ENCODE data around the gene ARID5B. TPM values are rescaled to one million over a fixed set of nuclear protein-coding genes. Genes with fewer than 3 reads are reported as not detected.

ARID5B gene
- total RNA-seq, 1 experiment from 2014 or later, result 2.3 TPM

DNA sequence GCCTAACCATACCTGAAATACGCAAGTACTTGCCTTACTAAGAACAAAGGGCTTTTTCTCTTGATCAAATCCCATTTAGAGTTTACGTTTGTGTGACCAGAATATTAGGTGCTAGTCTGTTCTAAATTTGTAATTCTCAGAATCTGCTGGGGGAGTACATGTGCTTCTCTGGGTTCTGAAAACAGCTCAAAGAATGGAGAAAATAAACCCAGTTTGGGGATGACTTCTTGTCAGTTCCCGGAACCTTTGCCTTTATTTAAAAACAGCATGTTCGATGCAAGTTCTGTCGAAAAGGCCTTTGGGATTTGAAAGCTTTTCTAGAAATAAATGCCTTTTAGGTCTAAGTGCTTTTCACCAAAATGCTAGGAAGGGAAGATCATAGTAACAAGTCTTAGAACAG, 147.0 kb downstream of the ARID5B start (continued):
- TF ChIP-seq, protein P1, sequence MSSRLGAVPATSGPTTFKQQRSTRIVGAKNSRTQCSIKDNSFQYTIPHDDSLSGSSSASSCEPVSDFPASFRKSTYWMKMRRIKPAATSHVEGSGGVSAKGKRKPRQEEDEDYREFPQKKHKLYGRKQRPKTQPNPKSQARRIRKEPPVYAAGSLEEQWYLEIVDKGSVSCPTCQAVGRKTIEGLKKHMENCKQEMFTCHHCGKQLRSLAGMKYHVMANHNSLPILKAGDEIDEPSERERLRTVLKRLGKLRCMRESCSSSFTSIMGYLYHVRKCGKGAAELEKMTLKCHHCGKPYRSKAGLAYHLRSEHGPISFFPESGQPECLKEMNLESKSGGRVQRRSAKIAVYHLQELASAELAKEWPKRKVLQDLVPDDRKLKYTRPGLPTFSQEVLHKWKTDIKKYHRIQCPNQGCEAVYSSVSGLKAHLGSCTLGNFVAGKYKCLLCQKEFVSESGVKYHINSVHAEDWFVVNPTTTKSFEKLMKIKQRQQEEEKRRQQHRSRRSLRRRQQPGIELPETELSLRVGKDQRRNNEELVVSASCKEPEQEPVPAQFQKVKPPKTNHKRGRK (CRISPR knock-in tag; IDR thresholded peaks at IDR 0.05; ENCODE audit: borderline replicate concordance), result no peak
- no peak for TF ChIP-seq TEAD1 (CRISPR knock-in tag; IDR thresholded peaks at IDR 0.05)
- no peak for TF ChIP-seq ZBTB21 (CRISPR knock-in tag; IDR thresholded peaks at IDR 0.05; ENCODE audit: borderline replicate concordance)
- no peak for TF ChIP-seq NFYB (CRISPR knock-in tag; conservative IDR thresholded peaks at IDR 0.05; ENCODE audit: low read depth)
- TF ChIP-seq ATF1 (CRISPR knock-in tag; IDR thresholded peaks at IDR 0.05), result no peak

DNA sequence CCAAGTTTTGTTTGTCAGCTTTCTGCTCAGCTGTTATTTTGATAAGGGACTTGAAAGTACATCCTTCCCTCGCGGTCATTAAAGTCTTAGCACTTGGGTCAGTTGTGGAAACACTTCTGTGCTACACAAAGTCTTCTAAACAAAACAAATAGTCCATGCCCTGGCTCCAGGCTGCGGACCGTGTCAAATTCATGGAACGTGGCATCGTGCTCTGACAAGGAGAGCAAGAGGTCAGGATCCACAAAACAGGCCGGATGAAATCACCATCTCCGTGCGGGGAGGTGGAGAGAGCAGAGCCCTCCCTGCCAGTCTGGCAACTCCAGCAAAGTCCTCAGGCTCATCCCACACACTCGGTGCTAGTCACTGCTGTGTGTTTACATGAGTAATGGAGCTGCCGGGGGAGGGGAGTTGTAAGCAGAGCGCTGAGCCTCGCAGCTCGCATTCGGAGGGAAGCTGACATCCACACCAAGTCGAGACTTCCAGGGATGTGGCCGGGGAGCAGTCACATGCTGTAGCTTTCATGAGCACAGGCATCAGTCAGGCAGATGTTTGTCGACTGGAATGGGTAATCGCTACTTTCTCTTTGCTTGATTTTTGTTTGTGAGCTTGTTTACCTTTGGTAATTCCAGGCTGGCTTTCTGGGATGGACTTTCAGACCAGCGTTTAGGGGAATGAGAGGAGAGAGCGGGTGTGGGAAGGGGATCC, 147.6 kb downstream of the ARID5B start:
- ATAC-seq (peak; percentile 96), DNase-seq (ENCODE audit: low spot score) (peak; percentile 63)
- ChIA-PET POLR2A (interaction anchor here (0.9 to 1.7 kb wide), 2 partner anchors 9 to 12 kb away, joined by 4 to 7 read pairs; no protein-coding TSS in a partner anchor), CTCF (interaction anchor here (0.6 to 2.8 kb wide), 7 partner anchors 10 to 769 kb away, joined by 3 to 25 read pairs (median 4); no protein-coding TSS in a partner anchor)
- Mint-ChIP-seq H3K4me3 (peak overlapping the region; percentile 52), H3K4me1 (peaks cover 68% of the 10 kb centered on the region), H3K27ac (peak overlapping the region; percentile 66), H3K9me3 (peaks cover 8% of the 10 kb centered on the region; the same call in 1 of the 2 replicates), H3K27me3 (ENCODE audit: low read depth) (no peaks in the 10 kb centered on the region; the same call in 1 of the 2 replicates), H3K36me3 (peaks cover 3% of the 10 kb centered on the region; the same call in 1 of the 2 replicates)
- TF ChIP-seq ZNF232 (CRISPR knock-in tag; IDR thresholded peaks at IDR 0.05) (peak; percentile 82), NFYB (CRISPR knock-in tag; conservative IDR thresholded peaks at IDR 0.05; ENCODE audit: low read depth) (0 out of 2 replicates have a peak, but pooled peaks have one; percentile 7), TEAD1 (CRISPR knock-in tag; IDR thresholded peaks at IDR 0.05) (peak; percentile 40; the same call in 1 of the 2 replicates), NFE2L1 (CRISPR knock-in tag; IDR thresholded peaks at IDR 0.05) (peak; percentile 67; the same call in 1 of the 2 replicates), CREB1 (CRISPR knock-in tag; IDR thresholded peaks at IDR 0.05) (peak; percentile 64; the same call in 1 of the 2 replicates), FOXK1 (CRISPR knock-in tag; IDR thresholded peaks at IDR 0.05) (peak; percentile 84; the same call in 1 of the 2 replicates), GABPB1 (CRISPR knock-in tag; IDR thresholded peaks at IDR 0.05) (peak; percentile 85), NFATC4 (CRISPR knock-in tag; IDR thresholded peaks at IDR 0.05) (no peak), MYBL2 (CRISPR knock-in tag; IDR thresholded peaks at IDR 0.05) (0 out of 2 replicates have a peak, but pooled peaks have one; percentile 55), SP1 (CRISPR knock-in tag; conservative IDR thresholded peaks at IDR 0.05) (0 out of 2 replicates have a peak, but pooled peaks have one; percentile 35), ZNF317 (CRISPR knock-in tag; IDR thresholded peaks at IDR 0.05; ENCODE audit: borderline replicate concordance, low read depth) (no peak)
- TF ChIP-seq, protein P2, sequence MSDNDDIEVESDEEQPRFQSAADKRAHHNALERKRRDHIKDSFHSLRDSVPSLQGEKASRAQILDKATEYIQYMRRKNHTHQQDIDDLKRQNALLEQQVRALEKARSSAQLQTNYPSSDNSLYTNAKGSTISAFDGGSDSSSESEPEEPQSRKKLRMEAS (CRISPR knock-in tag; IDR thresholded peaks at IDR 0.05), result peak; percentile 91
- TF ChIP-seq, protein P3, sequence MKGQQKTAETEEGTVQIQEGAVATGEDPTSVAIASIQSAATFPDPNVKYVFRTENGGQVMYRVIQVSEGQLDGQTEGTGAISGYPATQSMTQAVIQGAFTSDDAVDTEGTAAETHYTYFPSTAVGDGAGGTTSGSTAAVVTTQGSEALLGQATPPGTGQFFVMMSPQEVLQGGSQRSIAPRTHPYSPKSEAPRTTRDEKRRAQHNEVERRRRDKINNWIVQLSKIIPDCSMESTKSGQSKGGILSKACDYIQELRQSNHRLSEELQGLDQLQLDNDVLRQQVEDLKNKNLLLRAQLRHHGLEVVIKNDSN (CRISPR knock-in tag; IDR thresholded peaks at IDR 0.05), result peak; percentile 64; the same call in 1 of the 2 replicates
- TF ChIP-seq, protein P4, sequence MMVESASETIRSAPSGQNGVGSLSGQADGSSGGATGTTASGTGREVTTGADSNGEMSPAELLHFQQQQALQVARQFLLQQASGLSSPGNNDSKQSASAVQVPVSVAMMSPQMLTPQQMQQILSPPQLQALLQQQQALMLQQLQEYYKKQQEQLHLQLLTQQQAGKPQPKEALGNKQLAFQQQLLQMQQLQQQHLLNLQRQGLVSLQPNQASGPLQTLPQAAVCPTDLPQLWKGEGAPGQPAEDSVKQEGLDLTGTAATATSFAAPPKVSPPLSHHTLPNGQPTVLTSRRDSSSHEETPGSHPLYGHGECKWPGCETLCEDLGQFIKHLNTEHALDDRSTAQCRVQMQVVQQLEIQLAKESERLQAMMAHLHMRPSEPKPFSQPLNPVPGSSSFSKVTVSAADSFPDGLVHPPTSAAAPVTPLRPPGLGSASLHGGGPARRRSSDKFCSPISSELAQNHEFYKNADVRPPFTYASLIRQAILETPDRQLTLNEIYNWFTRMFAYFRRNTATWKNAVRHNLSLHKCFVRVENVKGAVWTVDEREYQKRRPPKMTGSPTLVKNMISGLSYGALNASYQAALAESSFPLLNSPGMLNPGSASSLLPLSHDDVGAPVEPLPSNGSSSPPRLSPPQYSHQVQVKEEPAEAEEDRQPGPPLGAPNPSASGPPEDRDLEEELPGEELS (CRISPR knock-in tag; IDR thresholded peaks at IDR 0.05), result 0 out of 2 replicates have a peak, but pooled peaks have one; percentile 16
- TF ChIP-seq, protein P5, sequence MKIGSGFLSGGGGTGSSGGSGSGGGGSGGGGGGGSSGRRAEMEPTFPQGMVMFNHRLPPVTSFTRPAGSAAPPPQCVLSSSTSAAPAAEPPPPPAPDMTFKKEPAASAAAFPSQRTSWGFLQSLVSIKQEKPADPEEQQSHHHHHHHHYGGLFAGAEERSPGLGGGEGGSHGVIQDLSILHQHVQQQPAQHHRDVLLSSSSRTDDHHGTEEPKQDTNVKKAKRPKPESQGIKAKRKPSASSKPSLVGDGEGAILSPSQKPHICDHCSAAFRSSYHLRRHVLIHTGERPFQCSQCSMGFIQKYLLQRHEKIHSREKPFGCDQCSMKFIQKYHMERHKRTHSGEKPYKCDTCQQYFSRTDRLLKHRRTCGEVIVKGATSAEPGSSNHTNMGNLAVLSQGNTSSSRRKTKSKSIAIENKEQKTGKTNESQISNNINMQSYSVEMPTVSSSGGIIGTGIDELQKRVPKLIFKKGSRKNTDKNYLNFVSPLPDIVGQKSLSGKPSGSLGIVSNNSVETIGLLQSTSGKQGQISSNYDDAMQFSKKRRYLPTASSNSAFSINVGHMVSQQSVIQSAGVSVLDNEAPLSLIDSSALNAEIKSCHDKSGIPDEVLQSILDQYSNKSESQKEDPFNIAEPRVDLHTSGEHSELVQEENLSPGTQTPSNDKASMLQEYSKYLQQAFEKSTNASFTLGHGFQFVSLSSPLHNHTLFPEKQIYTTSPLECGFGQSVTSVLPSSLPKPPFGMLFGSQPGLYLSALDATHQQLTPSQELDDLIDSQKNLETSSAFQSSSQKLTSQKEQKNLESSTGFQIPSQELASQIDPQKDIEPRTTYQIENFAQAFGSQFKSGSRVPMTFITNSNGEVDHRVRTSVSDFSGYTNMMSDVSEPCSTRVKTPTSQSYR (CRISPR knock-in tag; IDR thresholded peaks at IDR 0.05), result 0 out of 2 replicates have a peak, but pooled peaks have one; percentile 80
- TF ChIP-seq, protein P6, sequence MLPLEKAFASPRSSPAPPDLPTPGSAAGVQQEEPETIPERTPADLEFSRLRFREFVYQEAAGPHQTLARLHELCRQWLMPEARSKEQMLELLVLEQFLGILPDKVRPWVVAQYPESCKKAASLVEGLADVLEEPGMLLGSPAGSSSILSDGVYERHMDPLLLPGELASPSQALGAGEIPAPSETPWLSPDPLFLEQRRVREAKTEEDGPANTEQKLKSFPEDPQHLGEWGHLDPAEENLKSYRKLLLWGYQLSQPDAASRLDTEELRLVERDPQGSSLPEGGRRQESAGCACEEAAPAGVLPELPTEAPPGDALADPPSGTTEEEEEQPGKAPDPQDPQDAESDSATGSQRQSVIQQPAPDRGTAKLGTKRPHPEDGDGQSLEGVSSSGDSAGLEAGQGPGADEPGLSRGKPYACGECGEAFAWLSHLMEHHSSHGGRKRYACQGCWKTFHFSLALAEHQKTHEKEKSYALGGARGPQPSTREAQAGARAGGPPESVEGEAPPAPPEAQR (CRISPR knock-in tag; IDR thresholded peaks at IDR 0.05), result no peak
- TF ChIP-seq, protein P7, sequence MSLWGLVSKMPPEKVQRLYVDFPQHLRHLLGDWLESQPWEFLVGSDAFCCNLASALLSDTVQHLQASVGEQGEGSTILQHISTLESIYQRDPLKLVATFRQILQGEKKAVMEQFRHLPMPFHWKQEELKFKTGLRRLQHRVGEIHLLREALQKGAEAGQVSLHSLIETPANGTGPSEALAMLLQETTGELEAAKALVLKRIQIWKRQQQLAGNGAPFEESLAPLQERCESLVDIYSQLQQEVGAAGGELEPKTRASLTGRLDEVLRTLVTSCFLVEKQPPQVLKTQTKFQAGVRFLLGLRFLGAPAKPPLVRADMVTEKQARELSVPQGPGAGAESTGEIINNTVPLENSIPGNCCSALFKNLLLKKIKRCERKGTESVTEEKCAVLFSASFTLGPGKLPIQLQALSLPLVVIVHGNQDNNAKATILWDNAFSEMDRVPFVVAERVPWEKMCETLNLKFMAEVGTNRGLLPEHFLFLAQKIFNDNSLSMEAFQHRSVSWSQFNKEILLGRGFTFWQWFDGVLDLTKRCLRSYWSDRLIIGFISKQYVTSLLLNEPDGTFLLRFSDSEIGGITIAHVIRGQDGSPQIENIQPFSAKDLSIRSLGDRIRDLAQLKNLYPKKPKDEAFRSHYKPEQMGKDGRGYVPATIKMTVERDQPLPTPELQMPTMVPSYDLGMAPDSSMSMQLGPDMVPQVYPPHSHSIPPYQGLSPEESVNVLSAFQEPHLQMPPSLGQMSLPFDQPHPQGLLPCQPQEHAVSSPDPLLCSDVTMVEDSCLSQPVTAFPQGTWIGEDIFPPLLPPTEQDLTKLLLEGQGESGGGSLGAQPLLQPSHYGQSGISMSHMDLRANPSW (CRISPR knock-in tag; conservative IDR thresholded peaks at IDR 0.05; ENCODE audit: low read depth), result no peak

Measured in WTC11 (cell line).